ENCODE measurements around the gene EML5.

The EML5 gene

DNA sequence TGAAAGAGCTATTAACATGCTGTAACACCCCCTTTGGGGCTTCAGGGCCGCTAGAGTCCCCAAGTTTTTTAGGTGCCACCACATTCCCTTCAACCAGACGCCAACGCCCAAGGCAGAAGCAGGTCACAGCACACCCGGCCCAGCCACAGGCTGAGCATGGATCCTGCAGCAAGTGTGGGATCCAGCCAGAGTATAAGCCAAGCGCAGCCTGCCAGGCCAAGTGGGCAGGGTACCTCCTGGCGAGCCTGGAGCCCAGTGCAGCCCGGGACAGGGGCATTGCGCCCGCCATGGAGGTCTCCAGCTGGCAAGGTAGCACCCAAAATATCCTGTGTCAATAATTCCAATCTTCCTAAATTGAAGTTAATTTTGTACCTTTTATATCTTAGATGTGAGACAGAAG is 55.5 kb downstream of the EML5 start:
- no peak for FAIRE-seq
- DNase-seq (ENCODE audit: extremely low spot score, insufficient read length, low read depth): no peak

DNA sequence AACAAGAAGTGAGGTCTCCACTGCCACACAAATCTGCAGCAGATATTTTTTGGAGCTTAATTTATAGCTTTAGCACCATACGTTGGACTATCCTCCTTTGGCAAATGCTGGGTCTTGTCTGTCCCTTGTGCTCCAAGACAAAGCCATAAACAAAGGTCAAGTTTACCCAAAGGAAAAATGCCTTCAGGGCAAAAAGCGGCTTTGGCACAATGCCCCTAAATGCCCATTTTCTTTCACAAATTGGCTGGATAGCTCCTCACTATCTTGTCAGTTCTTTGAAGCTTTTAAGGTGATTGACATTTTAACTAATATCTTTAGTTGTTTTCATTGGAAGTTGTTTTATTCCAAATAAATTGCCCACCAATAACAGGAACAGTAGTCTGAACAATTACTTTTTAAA is 59.6 kb downstream of the EML5 start:
- FAIRE-seq (no peak), DNase-seq (ENCODE audit: extremely low spot score, insufficient read length, low read depth) (no peak)

DNA sequence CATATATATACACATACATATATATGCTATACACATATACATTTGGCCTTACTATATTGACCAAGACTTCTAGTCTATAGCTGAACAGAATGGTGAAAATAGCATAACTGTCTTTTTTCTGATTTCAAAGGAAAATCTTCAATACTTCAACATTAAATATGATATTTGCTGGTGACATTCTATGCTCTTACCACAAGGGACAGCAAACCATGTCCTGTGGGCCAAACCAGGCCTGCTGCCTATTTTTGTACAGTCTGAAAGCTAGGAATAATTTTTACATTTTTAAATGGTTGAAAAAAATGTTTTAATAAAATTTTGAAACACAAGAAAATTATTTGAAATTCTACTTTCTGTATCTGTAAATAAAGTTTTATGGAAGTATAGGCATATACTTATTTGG is 63.6 kb downstream of the EML5 start:
- DNase-seq (ENCODE audit: extremely low spot score, insufficient read length, low read depth) (no peak), FAIRE-seq (no peak)

DNA sequence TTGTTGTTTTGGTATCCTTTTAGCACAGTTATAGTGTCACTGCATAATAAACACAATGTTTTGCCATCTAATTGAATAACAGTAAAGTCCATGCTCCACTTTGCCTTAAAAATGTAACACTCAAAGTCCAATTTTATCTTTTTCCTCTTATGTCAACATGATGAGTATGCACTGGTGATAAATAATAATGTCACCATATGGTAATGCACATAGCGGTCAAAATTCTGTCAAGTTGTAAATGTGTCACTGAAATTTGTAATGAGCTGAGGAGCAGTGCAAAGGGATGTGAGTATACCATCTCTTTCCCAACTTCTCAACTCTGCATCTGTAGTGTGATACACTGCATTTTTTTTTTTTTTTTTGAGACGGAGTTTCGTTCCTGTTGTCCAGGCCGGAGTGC is 65.7 kb downstream of the EML5 start:
- no peak for FAIRE-seq
- DNase-seq (ENCODE audit: extremely low spot score, insufficient read length, low read depth): no peak

DNA sequence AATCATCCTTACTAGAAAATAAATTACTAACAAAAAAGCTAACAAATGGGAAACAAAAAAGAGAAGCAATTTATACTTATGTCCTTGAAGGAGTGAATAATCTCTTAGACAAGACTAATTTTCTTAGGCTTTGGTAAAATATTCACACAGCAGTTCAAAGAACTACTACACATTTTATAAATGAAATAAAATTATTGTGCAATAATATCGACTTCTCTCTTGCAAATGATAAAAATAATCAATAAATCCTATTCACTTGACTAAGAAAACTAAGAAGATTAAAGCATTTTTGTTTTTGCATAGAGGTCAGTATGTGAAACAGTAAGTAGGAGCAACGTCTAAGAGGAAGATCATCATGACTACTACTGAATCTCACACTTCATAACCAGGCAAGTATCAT is 82.0 kb downstream of the EML5 start:
- FAIRE-seq: no peak
- DNase-seq (ENCODE audit: extremely low spot score, insufficient read length, low read depth): no peak

DNA sequence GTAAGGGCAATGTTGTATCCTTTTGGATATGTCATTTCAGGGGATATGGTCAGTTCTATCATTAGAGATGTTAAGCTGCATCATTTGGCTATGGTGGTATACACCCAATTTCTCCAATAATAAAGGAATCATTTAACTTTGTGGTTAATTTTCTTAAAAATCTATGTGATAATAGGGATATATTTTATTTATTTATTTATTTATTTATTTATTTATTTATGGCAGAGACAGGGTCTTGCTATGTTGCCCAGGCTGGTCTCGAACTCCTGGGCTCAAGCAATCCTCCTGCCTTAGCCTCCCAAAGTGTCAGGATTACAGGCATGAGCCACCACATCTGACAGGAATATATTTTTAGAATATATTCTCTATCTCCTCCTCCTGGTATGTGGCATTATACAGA is 85.7 kb downstream of the EML5 start:
- no peak for FAIRE-seq
- no peak for DNase-seq (ENCODE audit: extremely low spot score, insufficient read length, low read depth)

DNA sequence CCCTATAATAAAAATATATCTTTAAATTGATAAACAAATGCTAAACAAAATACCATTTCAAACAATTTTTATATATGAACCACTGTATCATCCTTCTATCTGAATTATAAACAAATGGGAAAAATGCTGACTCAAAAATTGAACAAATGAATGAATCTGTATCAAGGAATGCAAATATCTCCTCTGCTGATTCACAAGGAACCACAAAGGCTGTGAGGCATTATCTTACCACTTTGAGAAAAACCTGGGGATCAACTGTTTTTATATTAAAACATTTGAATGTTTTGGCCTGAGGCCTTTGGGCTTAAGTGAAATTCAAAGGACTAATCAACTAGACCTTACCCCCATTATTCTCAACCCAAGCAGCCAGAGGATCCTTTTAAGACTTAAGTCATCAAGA is 86.3 kb downstream of the EML5 start:
- no peak for DNase-seq (ENCODE audit: extremely low spot score, insufficient read length, low read depth)
- no peak for FAIRE-seq

DNA sequence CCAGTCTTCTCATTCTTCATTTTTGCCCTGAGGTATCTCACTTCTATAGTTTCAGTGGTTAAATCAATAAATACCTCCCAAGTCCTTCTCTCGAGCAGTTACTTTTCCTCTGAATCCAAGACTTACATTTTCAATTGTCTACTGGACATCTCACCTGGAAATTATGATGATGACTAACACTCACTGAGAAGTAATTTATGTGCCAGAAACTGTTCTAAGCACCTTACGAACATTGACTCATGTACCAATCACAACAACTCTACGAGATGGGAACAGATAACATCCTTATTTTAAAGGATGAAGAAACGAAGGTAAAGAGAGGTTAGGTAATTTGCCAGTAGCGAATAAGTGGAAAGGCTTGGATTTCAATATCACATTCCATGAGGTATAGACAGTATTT is 94.1 kb downstream of the EML5 start:
- DNase-seq (ENCODE audit: extremely low spot score, insufficient read length, low read depth): no peak
- FAIRE-seq: no peak

DNA sequence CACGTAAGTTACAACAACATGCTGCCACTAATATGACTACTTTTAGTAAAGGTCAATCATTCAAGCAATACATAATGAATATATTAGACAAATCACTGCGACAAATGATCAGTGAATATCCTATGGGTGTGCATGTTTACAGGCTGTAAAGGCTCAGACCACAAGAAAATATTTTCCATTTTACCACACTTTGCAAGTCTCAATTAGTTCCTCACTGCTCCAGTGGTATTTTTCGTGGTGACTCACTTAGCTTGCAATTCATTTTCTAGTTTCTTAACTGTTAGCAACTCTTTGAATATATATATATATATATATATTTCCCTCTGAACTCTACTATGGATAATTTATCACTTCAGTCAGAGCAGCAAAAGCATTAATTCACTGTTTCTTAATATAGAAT is 96.9 kb downstream of the EML5 start:
- DNase-seq (ENCODE audit: extremely low spot score, insufficient read length, low read depth) (no peak), FAIRE-seq (no peak)

DNA sequence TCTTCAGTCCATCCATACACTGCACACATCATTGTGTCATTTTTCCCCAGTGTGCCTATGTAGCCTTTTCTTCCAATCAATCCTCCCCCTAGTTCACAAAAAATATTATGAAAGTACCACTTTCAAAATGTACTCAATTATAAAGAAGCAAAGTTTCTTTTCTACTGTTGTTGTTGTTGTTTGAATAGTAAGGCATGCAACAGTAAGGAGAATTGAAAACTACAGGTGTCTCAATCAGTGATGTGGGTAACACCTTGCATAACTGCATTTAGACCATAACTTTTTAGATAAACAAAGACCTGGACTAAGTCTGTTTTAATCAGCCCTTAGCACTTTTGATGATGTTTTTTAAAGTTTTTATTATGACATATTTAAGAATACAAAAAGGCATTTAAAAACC is 104.4 kb downstream of the EML5 start:
- FAIRE-seq (no peak), DNase-seq (ENCODE audit: extremely low spot score, insufficient read length, low read depth) (no peak)

DNA sequence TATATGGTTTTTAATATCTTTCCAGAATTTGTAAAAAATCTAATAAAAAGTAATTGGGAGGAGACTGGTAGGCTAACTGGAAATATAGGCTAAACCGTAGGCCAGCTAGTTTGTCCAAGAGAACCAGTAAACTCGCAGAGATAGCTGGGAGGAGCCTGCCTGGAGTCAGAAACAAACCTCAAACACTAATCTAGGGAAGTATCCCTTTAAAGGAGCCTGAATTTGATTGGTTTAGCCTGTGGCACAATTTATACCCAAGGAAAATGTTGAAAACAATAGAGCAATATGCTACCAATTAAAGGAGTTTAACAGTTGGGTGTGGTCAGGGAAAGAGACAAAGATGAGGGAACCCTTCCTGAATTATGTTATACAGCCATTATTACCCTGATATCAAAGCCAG is 109.6 kb downstream of the EML5 start:
- DNase-seq (ENCODE audit: extremely low spot score, insufficient read length, low read depth): no peak
- no peak for FAIRE-seq

DNA sequence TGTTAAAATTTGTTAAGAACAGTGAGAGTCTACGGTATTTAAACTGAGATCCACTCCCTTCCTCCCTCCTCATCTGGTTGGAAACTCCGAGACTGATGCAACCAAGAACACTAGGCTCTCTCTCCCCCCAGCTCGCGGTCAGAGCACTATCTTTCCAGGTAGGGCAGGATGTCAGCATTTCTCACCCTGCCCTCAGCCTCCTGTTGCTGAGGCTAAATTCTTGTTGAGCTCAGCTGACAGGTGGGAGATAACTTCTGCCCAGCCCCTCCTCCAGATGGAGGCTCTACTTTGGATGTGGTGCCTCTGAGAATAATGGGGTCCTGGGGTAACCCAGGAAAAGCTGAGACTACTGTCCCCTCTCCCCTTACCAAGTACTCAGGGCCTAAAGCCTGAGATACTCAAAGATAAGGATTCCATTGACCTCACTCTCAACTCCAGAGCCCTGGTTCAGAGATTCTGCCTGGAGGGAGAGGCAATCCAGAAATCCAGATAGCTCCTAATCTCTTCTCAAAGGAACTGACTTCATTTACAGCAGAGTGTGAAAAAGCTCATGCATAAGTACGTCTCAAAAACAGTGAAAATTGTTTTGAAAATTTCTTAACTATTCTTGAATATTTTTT is 110.1 kb downstream of the EML5 start:
- DNase-seq (ENCODE audit: extremely low spot score, insufficient read length, low read depth): no peak

DNA sequence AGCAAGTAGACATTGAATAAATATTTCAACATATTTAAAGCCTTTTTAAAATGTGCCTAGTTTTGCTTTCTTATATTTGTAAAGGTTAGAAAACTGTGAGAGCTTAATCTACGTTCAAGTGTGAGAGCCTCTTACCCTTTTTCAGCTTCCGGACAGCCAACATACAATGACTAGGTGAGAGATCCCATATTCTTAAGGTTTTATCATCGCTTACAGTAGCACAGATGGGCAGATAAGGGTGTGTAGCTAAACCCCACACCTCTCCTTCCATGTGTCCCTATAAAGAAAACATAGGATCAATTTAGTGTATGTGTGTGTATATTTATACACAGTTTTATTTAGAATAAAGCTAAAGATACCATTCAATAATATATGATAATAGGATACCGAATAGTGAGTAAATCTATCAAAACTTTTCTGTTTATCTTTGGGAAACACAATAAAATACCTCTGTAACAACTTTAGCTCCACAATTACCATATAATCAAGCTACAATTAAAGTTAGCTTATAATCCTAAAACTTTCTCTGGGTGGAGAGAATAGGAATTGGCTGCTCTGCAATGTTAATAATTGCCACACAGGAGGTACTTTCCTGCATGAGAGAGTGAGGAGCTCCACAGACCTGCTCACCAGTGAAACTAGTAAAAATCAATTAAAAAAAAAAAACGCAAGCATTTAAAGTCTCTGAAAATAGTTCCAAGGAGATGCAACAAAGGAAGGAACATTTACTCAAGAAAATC is 110.8 kb downstream of the EML5 start:
- FAIRE-seq (no peak), DNase-seq (ENCODE audit: extremely low spot score, insufficient read length, low read depth) (no peak)

More for the DNA sequence above, 110.1 kb downstream of the EML5 start:
- no peak for FAIRE-seq

DNA sequence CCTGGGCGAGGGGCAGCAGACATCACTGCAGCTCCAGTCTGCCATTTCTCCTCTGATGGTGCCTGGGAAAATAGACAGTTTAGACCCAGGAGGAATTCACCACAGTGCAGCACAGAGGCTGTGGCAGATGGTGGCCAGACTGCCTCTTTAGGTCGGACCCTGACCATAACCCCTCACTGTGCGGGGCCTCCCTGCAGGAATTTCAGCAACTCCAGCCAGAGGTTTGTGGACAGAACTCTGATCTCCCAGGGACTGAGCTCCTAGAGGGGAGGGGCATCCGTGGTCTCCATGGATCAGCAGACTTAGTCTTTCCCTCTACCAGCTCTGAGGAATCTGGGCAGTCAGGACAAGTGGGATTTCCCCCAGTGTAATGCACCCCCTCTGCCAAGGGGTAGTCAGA is 123.4 kb downstream of the EML5 start:
- FAIRE-seq (no peak), DNase-seq (ENCODE audit: extremely low spot score, insufficient read length, low read depth) (no peak)

DNA sequence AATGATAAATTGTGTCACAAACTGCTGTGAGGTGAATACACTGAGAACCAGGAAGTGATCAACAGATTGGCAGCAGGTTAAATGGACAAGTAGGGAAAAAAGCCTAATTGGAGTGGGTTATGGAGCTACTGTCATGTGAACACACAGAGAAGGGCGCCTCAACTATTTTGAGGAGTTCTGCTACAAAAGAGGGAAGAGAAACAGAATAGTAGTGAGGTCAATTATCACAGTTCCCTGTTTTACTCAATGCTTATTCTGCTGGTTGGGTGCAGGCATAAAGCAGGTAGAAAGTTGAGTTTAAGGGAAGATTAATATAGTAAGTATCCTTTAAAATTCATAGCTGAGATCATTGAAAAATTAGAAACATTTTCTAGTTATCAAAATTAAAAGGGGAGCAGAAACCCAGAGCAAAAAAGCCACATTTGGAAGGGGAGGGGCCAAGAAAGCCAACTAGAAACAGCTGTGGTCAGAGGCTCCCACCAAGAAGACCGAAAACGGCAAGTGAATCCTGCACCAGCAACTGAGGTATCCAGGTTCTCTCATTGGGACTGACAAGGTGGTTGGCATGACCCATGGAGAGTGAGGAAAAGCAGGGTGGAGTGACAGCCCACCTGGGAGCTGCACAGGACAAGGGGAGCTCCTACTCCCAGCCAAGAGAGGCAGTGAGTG is 124.2 kb downstream of the EML5 start:
- FAIRE-seq: peak; percentile 80

DNA sequence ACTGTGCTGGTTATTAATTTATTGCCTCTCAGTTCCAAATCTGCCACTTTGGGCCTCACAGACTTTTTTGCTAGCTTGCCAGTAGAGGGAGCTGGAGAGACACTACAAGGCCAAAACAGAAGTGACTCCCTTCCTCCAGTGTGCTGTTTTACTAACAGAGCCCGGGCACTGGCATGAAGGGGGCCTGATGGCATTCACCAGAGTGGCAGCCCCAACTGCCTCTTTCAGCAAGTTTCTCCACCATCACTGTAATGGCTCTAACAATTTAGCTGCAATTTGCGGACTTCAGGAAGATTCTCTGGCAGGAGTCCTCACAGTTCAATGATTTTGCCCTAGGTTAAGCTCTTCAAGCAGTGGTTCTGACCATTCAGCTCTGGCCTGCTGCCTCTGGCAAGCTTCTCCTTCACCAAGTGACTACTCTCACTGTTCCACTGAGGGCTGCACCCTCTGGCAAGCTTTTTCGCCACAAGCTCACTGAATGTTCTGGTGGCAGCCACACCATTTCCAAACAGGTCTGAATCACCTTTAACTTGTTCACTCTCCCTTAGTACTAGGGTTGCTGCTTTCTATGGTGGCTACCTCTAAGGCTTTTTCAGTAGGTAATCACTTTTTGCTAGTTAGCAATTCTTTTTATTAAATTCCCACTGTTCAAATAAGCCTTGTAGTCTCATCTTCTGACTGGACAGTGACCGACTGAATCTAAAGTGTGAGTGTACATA is 125.0 kb downstream of the EML5 start:
- FAIRE-seq (peak; percentile 91), DNase-seq (ENCODE audit: extremely low spot score, insufficient read length, low read depth) (peak; percentile 54)

More for the DNA sequence above, 124.2 kb downstream of the EML5 start:
- DNase-seq (ENCODE audit: extremely low spot score, insufficient read length, low read depth): no peak

DNA sequence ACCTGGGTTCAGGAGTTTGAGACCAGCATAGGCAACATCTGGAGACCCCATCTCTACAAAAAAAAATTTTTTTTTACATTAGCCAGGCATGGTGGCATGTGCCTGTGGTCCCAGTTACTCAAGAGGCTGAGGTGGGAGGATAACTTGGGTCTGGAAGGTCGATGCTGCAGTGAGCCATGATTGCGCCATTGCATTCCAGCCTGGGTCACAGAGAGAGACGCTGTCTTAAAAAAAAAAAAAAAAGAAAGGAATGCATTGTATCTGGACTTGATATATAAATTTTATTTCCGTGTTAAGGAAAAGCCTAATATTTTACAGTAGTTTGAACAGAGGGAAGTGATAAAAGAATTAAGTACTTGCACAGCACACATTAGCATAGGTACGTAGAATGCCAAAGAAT is 132.7 kb downstream of the EML5 start:
- DNase-seq (ENCODE audit: extremely low spot score, insufficient read length, low read depth): no peak
- no peak for FAIRE-seq

DNA sequence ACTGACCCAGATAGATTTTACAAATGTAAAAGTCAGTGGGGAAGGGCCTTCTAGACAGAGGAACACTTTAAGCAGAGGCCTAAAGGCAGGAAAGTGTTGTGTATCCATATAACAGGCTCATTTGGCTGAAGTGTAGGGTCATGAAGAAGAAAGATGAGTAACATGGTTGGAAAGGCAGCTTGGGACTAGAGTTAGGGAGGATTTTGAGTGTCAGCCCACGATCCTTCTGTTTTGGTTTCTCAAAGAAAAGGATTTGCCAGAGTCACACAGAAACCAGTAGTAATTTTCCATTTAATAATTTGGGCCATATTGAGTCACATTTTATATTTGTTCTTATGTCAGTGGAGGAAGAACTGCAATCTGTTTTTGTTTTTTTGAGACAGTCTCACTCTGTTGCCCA is 153.5 kb downstream of the EML5 start:
- DNase-seq (ENCODE audit: extremely low spot score, insufficient read length, low read depth) (no peak), FAIRE-seq (no peak)

DNA sequence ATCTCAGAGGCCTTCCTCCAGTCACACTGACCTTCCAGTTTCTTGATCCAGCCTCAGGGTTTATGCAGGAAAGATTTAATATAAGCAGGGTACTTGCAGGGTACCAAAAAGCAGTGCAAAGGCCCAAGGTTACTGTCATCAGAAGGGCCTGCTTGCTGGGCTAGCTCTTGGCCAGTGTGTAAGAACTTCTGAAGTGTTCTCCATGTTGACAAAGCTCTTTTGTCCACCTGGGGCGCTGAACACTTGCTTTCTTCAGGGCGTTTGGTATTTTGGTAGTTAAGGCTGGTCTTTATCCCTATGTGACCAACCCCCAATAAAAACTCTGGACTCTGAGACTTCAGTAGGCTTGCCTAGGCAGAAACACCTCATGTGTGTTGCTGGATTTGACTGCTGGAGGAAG is 160.2 kb downstream of the EML5 start:
- FAIRE-seq: no peak
- DNase-seq (ENCODE audit: extremely low spot score, insufficient read length, low read depth): no peak

DNA sequence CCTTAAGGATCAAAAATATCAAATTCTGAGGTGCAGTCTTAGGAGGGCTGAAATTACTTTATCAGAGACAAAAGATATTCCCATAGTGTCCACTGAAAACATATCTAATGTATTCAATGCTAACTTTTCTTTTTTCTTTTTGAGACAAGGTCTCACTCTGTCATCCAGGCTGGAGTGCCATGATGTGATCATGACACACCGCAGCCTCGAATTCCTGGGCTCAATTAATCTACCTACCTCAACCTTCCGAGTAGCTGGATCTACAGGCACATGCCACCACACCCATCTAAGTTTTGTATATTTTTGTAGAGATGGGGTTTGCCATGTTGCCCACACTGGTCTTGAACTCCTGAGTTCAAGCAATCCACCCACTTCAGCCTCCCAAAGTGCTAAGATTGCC is 161.7 kb downstream of the EML5 start:
- no peak for FAIRE-seq
- DNase-seq (ENCODE audit: extremely low spot score, insufficient read length, low read depth): no peak

DNA sequence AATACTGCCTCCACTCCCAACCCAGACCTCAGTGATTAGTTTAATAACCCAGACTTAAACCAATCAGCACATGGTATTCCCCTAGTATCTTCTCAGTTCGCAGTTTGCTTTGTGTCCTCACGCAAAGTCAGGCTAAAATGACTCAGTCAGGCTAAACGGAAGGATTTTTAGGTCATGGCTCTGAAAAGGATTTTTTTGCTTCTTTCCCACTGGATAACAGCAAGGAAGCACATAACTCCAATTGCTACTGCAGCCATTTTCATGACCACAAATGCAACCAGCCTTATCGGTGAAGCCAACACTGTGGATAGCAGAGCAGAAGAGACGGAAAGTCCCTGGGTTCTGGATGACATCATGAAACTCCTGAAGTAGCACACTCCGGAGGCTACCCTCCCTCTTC is 162.2 kb downstream of the EML5 start:
- no peak for DNase-seq (ENCODE audit: extremely low spot score, insufficient read length, low read depth)

More for the DNA sequence above, 162.2 kb downstream of the EML5 start:
- FAIRE-seq: no peak

Data from GM18507 (cell line).